K562 (cell line): ENCODE data around the gene MTNR1B. TPM values are rescaled to one million over a fixed set of nuclear protein-coding genes. Genes with fewer than 3 reads are reported as not detected.

Experiments
- ATAC-seq: fragments of 200-7000 bp; cut with Tn5 transposase; 3 replicates; pipeline ENCODE4 v1.9.1; 2020; ENCODE audit warnings: moderate library complexity
- BruUV-seq: library from RNA; stranded (reverse); fragments of 400-500 nt; replicated peaks from 2 replicates; lab custom pipeline; 2021; lab: Mats Ljungman, UMichigan
- CTCF ChIA-PET: fragments of 300-600 bp; formaldehyde crosslinking; extraction: SDS; loops from one replicate; lab custom pipeline; 2021; ENCODE audit warnings: low intra/inter-chr PET ratio; lab: Yijun Ruan, JAX
- POLR2A ChIA-PET: fragments of 300-600, 350-650 bp; sonication (Branson Sonifier 250); formaldehyde crosslinking; extraction: SDS; loops from one replicate; lab custom pipeline; 2021; ENCODE audit warnings: antibody characterized with exemption, inconsistent platforms; lab: Yijun Ruan, JAX
- DNase-seq, 4 experiments: peaks; one replicate each; pipeline versions ENCODE4 v3.0.0 to v3.0.0-alpha.2; 2011 to 2018; ENCODE audit warnings: low spot score in 3 of 4, mixed read lengths in 3 of 4; ENCODE audit errors: extremely low read depth in 1 of 4
- FAIRE-seq: peaks from 2 replicates; lab custom pipeline; 2011; peaks lifted over from hg19 to GRCh38; lab: Jason Lieb, UNC
- H2AFZ ChIP-seq: 2 replicates; pipeline ENCODE4 v1.6.0; 2011; ENCODE audit warnings: low read depth, low read length, control low read depth, inconsistent platforms
- H3K27ac ChIP-seq: fragments of 200-600 bp; 3 replicates; pipeline ENCODE4 v1.8.0; 2011; ENCODE audit warnings: low read depth, mild to moderate bottlenecking, control low read depth, inconsistent platforms, low read length, moderate library complexity, mixed read lengths; ENCODE audit errors: extremely low read depth
- H3K27me3 ChIP-seq, 2 experiments: fragments of 300-600 bp in 1 of 2; 2 replicates in 1 of 2; 3 replicates in 1 of 2; pipeline versions ENCODE4 v1.6.0 to v1.8.0; 2011; ENCODE audit warnings: inconsistent platforms in 2 of 2, low read length in 2 of 2, mild to moderate bottlenecking in 1 of 2, mixed read lengths in 1 of 2, moderate library complexity in 1 of 2; ENCODE audit not compliant: control insufficient read depth in 2 of 2, insufficient read depth in 2 of 2
- H3K36me3 ChIP-seq: fragments of 300-600 bp; 3 replicates; pipeline ENCODE4 v1.8.0; 2011; ENCODE audit warnings: mild to moderate bottlenecking, low read length, inconsistent platforms; ENCODE audit not compliant: control insufficient read depth, insufficient read depth
- H3K4me1 ChIP-seq, 2 experiments: fragments of 200-600 bp in 1 of 2; replicated peaks in 1 of 2; 2 replicates in 1 of 2; 3 replicates in 1 of 2; pipeline versions ENCODE4 v1.5.1 to v1.8.0; 2011; ENCODE audit warnings: inconsistent platforms in 2 of 2, low read length in 2 of 2, mild to moderate bottlenecking in 1 of 2, mixed read lengths in 1 of 2, moderate library complexity in 1 of 2; ENCODE audit not compliant: control insufficient read depth in 2 of 2, insufficient read depth in 2 of 2
- H3K4me2 ChIP-seq: 2 replicates; pipeline ENCODE4 v1.6.1; 2011; ENCODE audit warnings: low read length, control low read depth, inconsistent platforms, mixed read lengths; ENCODE audit not compliant: insufficient read depth
- H3K4me3 ChIP-seq: fragments of 200-600 bp; sonication (generic), shearing (Covaris generic); 2 replicates; pipeline ENCODE4 v1.5.1; 2016; ENCODE audit warnings: control low read depth, inconsistent platforms
- H3K79me2 ChIP-seq: fragments of 200-600 bp; 3 replicates; pipeline ENCODE4 v1.8.0; 2011; ENCODE audit warnings: low read length, inconsistent platforms; ENCODE audit not compliant: control insufficient read depth, insufficient read depth
- H3K9ac ChIP-seq, 2 experiments: 2 replicates each; pipeline versions ENCODE4 v1.6.0 to v1.6.1; 2011; ENCODE audit warnings: low read depth in 2 of 2, low read length in 2 of 2, control low read depth in 1 of 2, inconsistent platforms in 1 of 2, mild to moderate bottlenecking in 1 of 2, mixed read lengths in 1 of 2; ENCODE audit not compliant: insufficient read depth in 1 of 2
- H3K9me1 ChIP-seq: one replicate; pipeline ENCODE4 v1.6.0; 2011; ENCODE audit warnings: inconsistent platforms, mild to moderate bottlenecking, low read length, moderate library complexity; ENCODE audit not compliant: control insufficient read depth, insufficient read depth
- H3K9me3 ChIP-seq: replicated peaks from 2 replicates; pipeline ENCODE4 v1.5.1; 2011; ENCODE audit warnings: low read depth, low read length, inconsistent platforms; ENCODE audit not compliant: control insufficient read depth, insufficient read depth
- H4K20me1 ChIP-seq: replicated peaks from 2 replicates; pipeline ENCODE4 v1.6.1; 2011; ENCODE audit warnings: low read length, inconsistent platforms, mixed read lengths; ENCODE audit not compliant: control insufficient read depth, insufficient read depth
- BHLHE40 ChIP-seq: IDR thresholded peaks from 2 replicates; pipeline ENCODE4 v1.6.1; 2011; ENCODE audit warnings: low read length, improper control_type of control experiment
- FOXA3 ChIP-seq, 2 experiments: fragments of 450-650 bp in 1 of 2; sonication (generic) in 1 of 2; formaldehyde crosslinking; IDR thresholded peaks in 1 of 2; conservative IDR thresholded peaks in 1 of 2; 2 replicates each; pipeline versions ENCODE4 v1.4.0 to v1.8.0; 2020 to 2022; ENCODE audit warnings: mild to moderate bottlenecking in 2 of 2, missing genetic modification reagents in 1 of 2
- NCOR1 ChIP-seq: fragments of 450-650 bp; IDR thresholded peaks from 2 replicates; pipeline ENCODE4 v1.6.1; 2016; ENCODE audit warnings: mild to moderate bottlenecking, moderate library complexity
- SAFB ChIP-seq: fragments of 200-400 bp; formaldehyde crosslinking; IDR thresholded peaks from 2 replicates; pipeline ENCODE4 v1.6.1; 2017; ENCODE audit warnings: low read depth, low read length, borderline replicate concordance
- ZNF24 ChIP-seq: fragments of 450-650 bp; IDR thresholded peaks from 2 replicates; pipeline ENCODE4 v1.6.1; 2016
- ZNF445 ChIP-seq: fragments of 250-450 bp; sonication (Bioruptor Pico); IDR thresholded peaks from 2 replicates; pipeline ENCODE4 v1.4.0; 2020; ENCODE audit warnings: low read depth, mild to moderate bottlenecking, moderate library complexity
- ZNF707 ChIP-seq: fragments of 250-450 bp; sonication (Bioruptor Pico); conservative IDR thresholded peaks from 2 replicates; pipeline ENCODE4 v1.8.0; 2022; ENCODE audit warnings: inconsistent platforms, mild to moderate bottlenecking, moderate library complexity
- in situ Hi-C: fragments of 300-500 bp; cut with MboI; formaldehyde crosslinking; loops from 4 replicates; pipeline ENCODE4 v1.15.0; 2018; ENCODE audit warnings: inconsistent platforms, mixed read lengths
- intact Hi-C: fragments of 100-400 bp; cut with micrococcal nuclease; formaldehyde crosslinking; loops from 2 replicates; pipeline ENCODE4 v1.14.2; 2022
- polyA plus RNA-seq, 8 experiments: library from polyadenylated mRNA; depleted of rRNA in 4 of 8; stranded (reverse) in 5 of 8; unstranded in 3 of 8; fragments of >200 nt; fragmentation: Nextera tagmentation in 2 of 8; fragmentation: Illumina TruSeq in 1 of 8; extraction: Ambion mirVana in 2 of 8; extraction: Trizol in 1 of 8; gene quantifications; 2 replicates each; pipeline versions ENCODE4 v1.2.1 to v1.2.3, GENCODE V29; 2011 to 2014; ENCODE audit warnings: inconsistent platforms in 1 of 8, missing spikeins in 1 of 8
- total RNA-seq, 7 experiments: library from RNA; depleted of rRNA in 6 of 7; stranded (reverse); fragments of >200 nt in 6 of 7; fragmentation: Illumina TruSeq in 2 of 7; extraction: Trizol in 2 of 7; gene quantifications; 2 replicates each; pipeline versions ENCODE4 v1.2.1 to v1.2.3, GENCODE V29; 2011 to 2021; ENCODE audit warnings: low replicate concordance in 1 of 7

Gene MTNR1B
- total and polyA plus RNA-seq, 9 of the 15 experiments (the other 6 are each of a cell fraction or from before 2014, with no cell fraction given): not detected

DNA sequence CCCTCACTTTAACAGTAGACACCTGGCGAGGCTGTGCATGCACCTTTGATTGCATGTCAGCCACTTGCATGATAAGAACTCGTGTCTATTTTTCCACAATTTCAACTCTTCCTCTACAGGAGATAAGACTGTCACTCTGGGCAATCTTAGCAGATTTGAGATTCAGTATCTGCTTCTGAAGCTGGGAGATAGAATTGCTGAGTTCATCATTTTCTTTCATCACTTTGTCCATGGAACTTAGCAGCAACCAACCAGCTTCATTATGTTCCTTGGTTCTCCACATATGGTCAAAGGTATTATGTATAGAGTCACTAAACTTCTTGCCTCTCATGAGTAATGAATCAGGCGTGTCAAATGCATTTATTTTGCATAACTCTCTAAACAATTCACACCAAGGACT, 17.1 kb downstream of the MTNR1B start (continued):
- no peak for TF ChIP-seq ZNF707

DNA sequence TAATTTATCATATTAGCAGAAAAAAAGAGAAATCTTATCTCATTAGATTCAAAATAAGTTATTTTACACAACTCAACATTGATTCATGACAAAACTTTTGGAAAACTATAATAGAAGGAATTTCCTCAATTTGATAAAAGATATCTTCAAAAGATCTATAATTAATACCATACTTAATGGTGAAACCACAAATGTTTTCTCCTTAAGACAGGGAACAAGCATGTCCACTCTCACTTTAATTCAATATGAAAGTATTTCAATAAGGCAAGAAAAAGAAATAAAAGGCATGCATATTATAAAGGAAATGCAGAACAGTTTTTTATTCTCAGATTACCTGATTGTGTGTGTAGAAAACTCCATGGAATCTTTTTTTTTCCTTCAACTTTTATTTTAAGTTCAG, 23.6 kb downstream of the MTNR1B start:
- H3K79me2 ChIP-seq: no peaks in the 10 kb centered on the region
- in situ Hi-C loops: no loop called here
- intact Hi-C loops: no loop called here
- H3K27me3 ChIP-seq: no peaks in the 10 kb centered on the region
- no peak overlapping the region for H3K4me3 ChIP-seq
- FAIRE-seq: no peak
- no peak overlapping the region for H3K9ac ChIP-seq
- H3K4me2 ChIP-seq: no peak overlapping the region
- H4K20me1 ChIP-seq: no peaks in the 10 kb centered on the region
- no peaks in the 10 kb centered on the region for H3K4me1 ChIP-seq
- no peaks in the 10 kb centered on the region for H3K9me3 ChIP-seq
- ChIA-PET POLR2A (no interaction called here), CTCF (no interaction called here)
- no peaks in the 10 kb centered on the region for H3K36me3 ChIP-seq
- H2AFZ ChIP-seq: no peak overlapping the region
- no TSS peak for BruUV-seq
- no peak for DNase-seq
- no peak overlapping the region for H3K27ac ChIP-seq
- no peak for ATAC-seq
- no peaks in the 10 kb centered on the region for H3K9me1 ChIP-seq
- TF ChIP-seq FOXA3 (CRISPR knock-in tag; conservative IDR thresholded peaks at IDR 0.05 in 1 of 2, IDR thresholded peaks at IDR 0.05 in 1 of 2) (no peak), ZNF445 (no peak), ZNF24 (no peak), NCOR1 (no peak), BHLHE40 (no peak), SAFB (no peak)
